ENCODE measurements around the gene UGT1A7.

UGT1A7 gene

DNA sequence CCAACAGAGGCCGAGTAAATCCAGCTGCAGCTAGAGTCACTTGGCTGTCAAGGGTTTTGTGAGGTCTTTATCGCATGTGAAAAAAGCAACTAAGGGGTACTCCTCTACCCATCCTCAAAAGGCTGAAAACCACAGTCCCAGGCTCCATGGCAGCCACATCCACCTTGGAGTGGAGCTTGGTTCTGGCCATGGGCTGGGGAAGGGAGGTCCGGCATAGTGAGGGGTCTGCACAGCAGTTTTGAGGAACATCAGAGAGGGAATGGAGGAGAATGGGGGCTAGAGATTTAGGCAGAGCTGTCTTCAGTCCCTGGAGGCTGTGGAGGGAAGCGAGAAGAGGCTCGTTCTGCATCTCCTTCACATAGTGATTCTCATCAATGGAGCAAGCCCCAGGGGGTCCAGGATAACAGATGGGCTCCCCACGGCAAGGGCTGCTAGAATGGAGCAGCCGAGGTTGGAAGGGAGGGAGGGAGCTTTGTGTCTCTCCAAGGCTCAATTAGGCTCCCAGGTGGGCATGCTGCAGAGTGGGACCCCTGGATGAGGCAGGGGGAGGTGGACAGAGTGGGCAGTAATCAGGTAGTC is 117.5 kb downstream of the UGT1A7 start:
- no peak overlapping the region for H3K27ac Mint-ChIP-seq
- DNase-seq (no peak), ATAC-seq (replicated peaks) (no peak)
- no peaks in the 10 kb centered on the region for H3K36me3 Mint-ChIP-seq
- peaks cover 2 to 9% of the 10 kb centered on the region in 2 donors for H3K4me1 Mint-ChIP-seq
- no peaks in the 10 kb centered on the region for H3K9me3 Mint-ChIP-seq
- H3K27me3 Mint-ChIP-seq = peaks cover 15 to 25% of the 10 kb centered on the region in 2 donors
- H3K4me3 Mint-ChIP-seq = no peak overlapping the region

DNA sequence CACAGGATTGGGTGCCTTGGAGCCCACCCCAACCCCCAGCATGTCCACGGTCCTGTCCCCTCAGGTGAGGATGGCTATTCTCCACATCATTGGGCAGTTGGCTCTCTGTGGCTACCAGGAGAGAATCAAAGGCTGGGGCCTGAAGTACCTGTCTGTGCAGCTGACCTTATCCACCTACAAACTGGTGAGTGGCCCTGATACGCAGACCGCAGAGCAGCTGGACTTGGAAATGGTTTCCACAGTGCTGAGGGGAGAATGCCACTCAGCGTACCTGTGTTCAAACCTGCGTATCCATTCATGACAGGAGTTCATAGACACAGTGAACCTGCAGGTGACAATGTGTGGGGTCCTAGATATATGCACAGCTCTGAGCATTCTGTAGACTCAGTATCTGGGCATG is 118.0 kb downstream of the UGT1A7 start:
- no peak overlapping the region for H3K4me3 Mint-ChIP-seq

DNA sequence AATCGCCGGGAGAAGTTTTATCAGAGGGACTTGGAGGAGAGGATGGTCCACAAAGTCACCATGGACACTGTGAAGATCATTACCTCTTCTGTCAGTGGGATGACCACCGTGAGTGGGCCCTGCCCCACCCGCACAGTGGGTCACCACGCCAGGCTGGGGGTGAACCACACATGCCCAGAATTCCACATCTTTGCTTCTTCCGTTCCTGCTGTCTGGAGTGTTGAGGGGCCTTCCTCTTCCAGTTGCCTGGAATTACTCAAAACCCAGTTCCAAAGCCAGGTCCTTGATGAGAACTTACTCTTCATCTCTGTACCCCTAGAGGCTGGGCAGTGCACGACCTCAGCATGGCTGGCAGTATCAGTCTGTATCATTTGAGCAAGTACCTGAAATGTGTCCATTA is 118.5 kb downstream of the UGT1A7 start:
- Mint-ChIP-seq H3K4me3 (no peak overlapping the region), H3K36me3 (no peaks in the 10 kb centered on the region), H3K27me3 (peaks cover 22 to 28% of the 10 kb centered on the region in 2 donors), H3K27ac (no peak overlapping the region), H3K4me1 (peaks cover 2 to 9% of the 10 kb centered on the region in 2 donors), H3K9me3 (no peaks in the 10 kb centered on the region)
- DNase-seq = no peak
- ATAC-seq (replicated peaks) = no peak

More for the DNA sequence above, 118.0 kb downstream of the UGT1A7 start:
- DNase-seq (no peak), ATAC-seq (replicated peaks) (no peak)
- Mint-ChIP-seq H3K9me3 (no peaks in the 10 kb centered on the region), H3K4me1 (peaks cover 2 to 9% of the 10 kb centered on the region in 2 donors), H3K36me3 (no peaks in the 10 kb centered on the region), H3K27me3 (peaks cover 19 to 28% of the 10 kb centered on the region in 2 donors), H3K27ac (no peak overlapping the region)

DNA sequence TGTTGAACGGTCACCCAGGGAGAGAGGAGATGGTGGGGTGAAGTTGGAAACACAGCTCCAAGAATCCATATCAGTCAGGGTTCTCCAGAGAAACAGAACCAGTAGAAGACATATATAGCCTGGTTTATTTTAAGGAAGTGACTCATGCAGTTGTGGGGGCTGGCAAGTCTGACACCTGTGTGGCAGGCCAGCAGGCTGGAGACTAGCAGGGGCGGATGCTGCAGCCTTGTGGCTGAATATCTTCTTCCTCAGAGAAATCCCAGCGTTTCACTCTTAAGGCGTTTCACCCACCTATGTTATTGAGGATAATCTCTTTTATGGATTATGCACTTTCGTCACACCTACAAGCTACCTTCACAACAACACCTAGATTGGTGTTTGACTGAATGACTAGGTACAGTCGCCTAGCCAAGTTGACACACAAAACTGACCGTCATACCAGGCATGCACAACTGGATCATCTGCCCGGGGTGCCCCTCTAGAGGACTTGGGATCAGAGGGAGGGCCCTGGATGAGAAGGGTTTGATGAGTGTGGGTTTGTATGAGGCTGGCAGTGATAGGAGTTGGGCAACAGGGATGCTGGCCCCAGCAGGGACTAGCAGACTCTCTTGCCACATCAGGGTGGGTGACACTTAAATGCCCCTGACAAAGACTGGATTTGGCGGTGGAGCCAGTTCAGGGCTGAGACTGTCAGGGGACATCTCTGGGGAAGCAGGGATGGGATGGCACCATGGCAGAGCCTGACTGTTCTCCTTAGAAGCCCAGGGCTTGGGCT is 119.8 kb downstream of the UGT1A7 start:
- DNase-seq (no peak), ATAC-seq (replicated peaks) (peak; percentile 80 to 84)
- Mint-ChIP-seq H3K27me3 (peaks cover 22 to 28% of the 10 kb centered on the region in 2 donors), H3K4me1 (peaks cover 2 to 9% of the 10 kb centered on the region in 2 donors), H3K27ac (no peak overlapping the region), H3K4me3 (no peak overlapping the region), H3K36me3 (no peaks in the 10 kb centered on the region), H3K9me3 (no peaks in the 10 kb centered on the region)

DNA sequence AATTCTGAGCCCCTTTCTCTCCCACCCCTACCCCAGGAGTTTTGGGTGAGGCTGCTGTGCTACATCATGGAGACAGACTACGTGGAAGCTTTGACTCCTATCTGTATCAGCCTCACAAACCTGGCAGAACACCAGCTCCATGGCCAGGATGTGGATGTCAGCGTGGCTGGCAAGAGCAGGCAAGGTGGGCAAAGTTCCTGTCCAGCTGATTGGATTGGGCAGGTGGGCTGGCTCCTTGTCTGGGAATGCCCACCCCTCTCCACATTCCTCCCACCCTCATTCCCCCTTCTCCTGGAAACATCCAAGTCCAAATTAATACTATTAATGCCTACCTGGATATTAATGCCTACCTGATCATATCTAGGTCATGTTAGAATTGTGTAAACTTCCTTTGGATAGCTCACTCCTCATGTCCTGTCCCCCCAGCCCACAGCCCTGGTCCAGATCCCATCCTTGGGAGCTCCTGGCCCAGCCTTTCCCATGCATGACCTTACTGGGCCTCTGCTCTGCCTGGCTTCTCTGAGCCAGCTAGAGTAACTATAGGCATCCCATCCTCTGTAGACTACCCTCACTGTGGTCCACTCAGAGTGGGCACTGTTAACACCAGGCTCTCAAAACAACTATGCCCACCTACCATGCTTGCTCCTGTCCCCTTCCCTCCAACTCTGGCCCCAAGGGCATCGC is 120.6 kb downstream of the UGT1A7 start:
- Mint-ChIP-seq H3K9me3 (no peaks in the 10 kb centered on the region), H3K4me3 (no peak overlapping the region), H3K27me3 (peaks cover 22 to 28% of the 10 kb centered on the region in 2 donors), H3K27ac (no peak overlapping the region), H3K4me1 (peaks cover 2 to 9% of the 10 kb centered on the region in 2 donors), H3K36me3 (no peaks in the 10 kb centered on the region)
- DNase-seq (no peak), ATAC-seq (replicated peaks) (no peak)

DNA sequence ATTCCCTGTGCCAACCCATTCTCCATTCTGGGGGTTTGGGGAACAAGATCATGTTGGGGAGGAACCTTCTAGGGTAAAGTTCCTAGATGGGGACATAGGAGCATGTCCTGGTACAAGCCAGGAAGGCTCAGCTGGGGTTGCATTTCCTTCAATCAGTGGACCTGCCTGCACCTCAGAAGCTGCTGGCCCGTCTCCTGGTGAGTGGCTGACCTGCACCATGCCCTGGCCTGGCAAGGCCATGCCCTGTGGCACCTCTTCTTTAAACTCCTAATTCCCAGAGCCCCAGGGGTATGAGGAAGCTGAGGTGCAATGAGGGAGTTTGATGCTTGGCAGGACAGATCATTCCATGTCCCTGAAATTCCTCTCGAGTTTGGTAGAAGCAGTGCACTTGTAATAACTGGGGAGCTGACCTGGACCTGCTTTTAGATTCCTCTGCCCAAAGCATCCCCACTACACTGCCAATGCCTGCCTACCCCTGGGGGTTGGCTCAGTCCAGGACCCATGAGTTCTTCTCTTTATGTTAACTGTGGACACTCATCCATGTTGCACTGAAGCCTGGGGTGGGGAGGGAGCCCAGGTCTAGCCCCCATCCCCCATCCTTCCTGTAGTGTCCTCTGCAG is 121.7 kb downstream of the UGT1A7 start:
- no peak overlapping the region for H3K4me3 Mint-ChIP-seq
- H3K4me1 Mint-ChIP-seq = peaks cover 2 to 9% of the 10 kb centered on the region in 2 donors
- ATAC-seq (replicated peaks) = no peak
- H3K27me3 Mint-ChIP-seq = peaks cover 22 to 28% of the 10 kb centered on the region in 2 donors
- H3K36me3 Mint-ChIP-seq = no peaks in the 10 kb centered on the region
- H3K9me3 Mint-ChIP-seq = no peaks in the 10 kb centered on the region
- no peak overlapping the region for H3K27ac Mint-ChIP-seq
- DNase-seq = no peak

DNA sequence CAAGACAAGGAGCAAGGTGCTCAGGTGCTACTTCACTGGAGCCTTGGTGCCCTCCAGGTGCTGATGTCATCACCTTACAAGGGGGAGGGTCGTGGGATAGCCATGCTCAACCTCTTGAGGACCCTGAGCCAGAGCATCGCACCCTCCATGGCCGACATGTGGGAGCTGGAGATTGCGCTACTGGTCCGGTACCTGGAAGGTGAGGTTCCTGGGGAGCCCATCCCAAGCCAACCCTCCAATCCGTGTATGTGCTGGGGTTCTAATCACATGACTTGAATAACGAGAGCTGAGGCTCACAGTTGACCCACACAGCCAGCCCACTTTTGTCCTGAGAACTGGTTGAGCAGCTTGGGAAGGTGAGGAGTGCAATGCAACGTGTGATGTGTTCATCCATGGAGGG is 122.3 kb downstream of the UGT1A7 start:
- ATAC-seq (replicated peaks) (no peak), DNase-seq (no peak)
- H3K27me3 Mint-ChIP-seq = peaks cover 25 to 26% of the 10 kb centered on the region in 2 donors
- H3K4me1 Mint-ChIP-seq = peaks cover 2 to 9% of the 10 kb centered on the region in 2 donors
- H3K4me3 Mint-ChIP-seq = no peak overlapping the region
- H3K36me3 Mint-ChIP-seq = no peaks in the 10 kb centered on the region
- no peak overlapping the region for H3K27ac Mint-ChIP-seq
- no peaks in the 10 kb centered on the region for H3K9me3 Mint-ChIP-seq

DNA sequence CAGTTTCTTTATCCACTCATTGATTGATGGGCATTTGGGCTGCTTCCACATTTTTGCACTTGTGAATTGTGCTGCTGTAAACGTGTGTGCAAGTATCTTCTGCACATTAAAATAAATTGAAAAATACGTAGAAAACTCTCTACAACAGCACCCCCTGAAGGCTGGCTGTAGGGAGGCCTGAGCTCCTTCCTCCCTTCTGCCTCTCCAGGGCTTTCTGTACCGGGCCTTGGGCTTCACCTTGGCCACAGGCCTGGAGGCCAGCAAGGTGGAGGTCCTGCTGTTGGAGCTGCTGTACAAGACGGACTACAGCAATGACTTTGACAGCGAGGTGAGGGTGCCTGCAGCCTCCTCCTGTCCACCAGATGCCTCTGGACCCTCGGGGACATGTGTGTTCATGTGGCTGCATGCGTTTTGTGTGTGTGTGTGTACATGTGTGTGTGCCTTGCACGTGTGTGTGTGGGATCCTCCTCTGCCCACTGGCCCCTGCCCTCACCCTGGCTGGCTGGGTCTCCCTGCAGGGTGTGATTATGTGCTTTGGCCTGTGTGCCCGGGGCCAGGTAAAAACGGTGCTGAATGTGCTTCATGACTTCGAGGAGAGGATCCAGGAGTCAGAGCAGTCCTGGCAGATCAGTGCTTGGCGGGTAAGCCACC is 125.6 kb downstream of the UGT1A7 start:
- H3K4me3 Mint-ChIP-seq = no peak overlapping the region
- H3K9me3 Mint-ChIP-seq = no peaks in the 10 kb centered on the region
- DNase-seq = no peak
- H3K27me3 Mint-ChIP-seq = peaks cover 30 to 38% of the 10 kb centered on the region in 2 donors
- H3K4me1 Mint-ChIP-seq = peaks cover 0 to 1% of the 10 kb centered on the region in 2 donors
- H3K27ac Mint-ChIP-seq = no peak overlapping the region
- ATAC-seq (replicated peaks) = no peak
- H3K36me3 Mint-ChIP-seq = no peaks in the 10 kb centered on the region

DNA sequence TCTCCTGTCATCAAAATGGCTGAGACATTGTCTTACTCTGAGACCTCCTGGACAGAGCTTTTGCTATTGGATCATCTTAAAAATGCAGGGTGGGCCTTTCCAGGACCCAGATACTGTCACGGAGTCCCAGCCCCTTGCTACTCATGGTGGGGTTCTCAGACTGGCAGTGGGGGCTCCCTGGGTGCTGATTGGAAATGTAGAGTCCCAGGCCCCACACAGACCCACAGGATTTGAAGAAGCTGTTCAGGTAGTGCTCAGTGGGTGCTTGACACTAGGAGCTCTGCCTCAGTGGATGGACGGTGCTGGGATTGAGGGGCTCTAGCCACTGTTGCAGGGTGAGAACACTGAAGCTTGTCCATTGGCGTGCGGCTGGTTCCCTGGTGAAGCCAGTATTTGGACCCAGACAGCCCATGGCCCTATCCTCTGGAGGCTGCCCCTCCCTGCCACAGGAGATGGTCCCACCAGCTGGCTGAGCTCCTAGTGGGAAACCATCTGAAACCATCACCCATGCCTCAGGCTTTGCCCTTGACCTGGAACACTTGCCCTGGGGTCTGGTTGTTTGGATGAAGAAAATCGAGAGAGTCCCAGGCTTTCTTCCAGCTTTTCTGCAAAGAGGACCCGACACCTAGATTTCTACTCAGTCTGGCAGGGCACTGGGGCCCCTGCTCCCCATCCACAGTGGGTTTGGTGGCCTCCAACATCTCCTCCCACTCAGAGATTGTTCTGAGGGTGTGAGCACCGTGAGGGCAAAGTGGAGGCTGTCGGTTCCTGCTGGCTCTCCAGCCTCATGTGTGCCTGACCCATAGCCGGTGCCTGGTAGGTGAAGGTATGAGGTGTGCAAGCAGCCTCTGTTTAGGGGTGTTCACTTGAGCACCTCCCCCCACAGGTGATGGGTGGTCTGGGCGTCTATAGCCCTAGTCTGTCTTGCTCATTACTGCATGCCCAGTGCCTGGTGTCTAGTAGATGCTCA is 126.5 kb downstream of the UGT1A7 start:
- Mint-ChIP-seq H3K4me3 (no peak overlapping the region), H3K27me3 (peaks cover 22 to 30% of the 10 kb centered on the region in 2 donors), H3K4me1 (no peaks in the 10 kb centered on the region), H3K36me3 (no peaks in the 10 kb centered on the region), H3K9me3 (no peaks in the 10 kb centered on the region), H3K27ac (no peak overlapping the region)
- no peak for DNase-seq
- ATAC-seq (replicated peaks) = no peak

DNA sequence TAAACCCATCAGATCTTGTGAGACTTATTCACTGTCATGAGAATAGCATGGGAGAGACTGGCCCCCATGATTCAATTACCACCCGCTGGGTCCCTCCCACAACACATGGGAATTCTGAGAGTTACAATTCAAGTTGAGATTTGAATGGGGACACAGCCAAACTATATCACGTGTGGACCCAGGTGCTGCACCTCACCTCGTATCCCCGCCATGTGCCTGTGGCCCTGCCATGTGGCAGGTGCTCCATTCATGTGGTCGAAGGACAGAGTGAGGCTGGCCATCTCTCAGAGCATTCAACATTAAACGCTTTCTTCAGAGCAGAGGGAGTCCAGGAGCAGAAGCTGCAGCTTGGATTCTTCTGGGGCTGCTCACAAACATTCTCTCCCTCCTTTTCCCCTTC is 128.7 kb downstream of the UGT1A7 start:
- DNase-seq (no peak), ATAC-seq (replicated peaks) (no peak)
- Mint-ChIP-seq H3K9me3 (peaks cover 0 to 2% of the 10 kb centered on the region in 2 donors), H3K27ac (no peak overlapping the region), H3K4me3 (no peak overlapping the region), H3K27me3 (peaks cover 17 to 25% of the 10 kb centered on the region in 2 donors), H3K36me3 (no peaks in the 10 kb centered on the region), H3K4me1 (no peaks in the 10 kb centered on the region)

DNA sequence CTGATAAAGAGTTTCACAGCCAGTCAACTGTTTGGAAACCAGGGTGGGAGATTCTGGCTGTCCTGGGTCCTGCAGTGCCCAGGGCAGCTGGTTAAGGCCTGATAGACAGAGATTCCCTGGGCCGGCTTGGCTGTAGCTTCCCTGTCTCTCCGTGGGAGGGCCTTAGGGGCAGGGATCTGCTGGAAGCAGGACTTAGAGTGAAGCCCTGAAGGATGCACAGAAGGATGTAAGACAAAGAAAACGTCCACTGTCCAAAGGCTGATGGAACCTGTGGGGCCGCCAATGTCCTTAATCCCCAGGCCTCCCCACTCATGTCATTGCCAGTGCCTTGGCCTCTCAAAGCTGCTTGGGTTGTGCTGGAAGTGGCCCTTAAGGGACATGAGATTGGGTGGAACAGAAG is 129.4 kb downstream of the UGT1A7 start:
- Mint-ChIP-seq H3K9me3 (peaks cover 0 to 2% of the 10 kb centered on the region in 2 donors), H3K4me1 (no peaks in the 10 kb centered on the region), H3K36me3 (no peaks in the 10 kb centered on the region), H3K4me3 (no peak overlapping the region), H3K27ac (no peak overlapping the region), H3K27me3 (peaks cover 17 to 27% of the 10 kb centered on the region in 2 donors)
- ATAC-seq (replicated peaks) (no peak), DNase-seq (no peak)

DNA sequence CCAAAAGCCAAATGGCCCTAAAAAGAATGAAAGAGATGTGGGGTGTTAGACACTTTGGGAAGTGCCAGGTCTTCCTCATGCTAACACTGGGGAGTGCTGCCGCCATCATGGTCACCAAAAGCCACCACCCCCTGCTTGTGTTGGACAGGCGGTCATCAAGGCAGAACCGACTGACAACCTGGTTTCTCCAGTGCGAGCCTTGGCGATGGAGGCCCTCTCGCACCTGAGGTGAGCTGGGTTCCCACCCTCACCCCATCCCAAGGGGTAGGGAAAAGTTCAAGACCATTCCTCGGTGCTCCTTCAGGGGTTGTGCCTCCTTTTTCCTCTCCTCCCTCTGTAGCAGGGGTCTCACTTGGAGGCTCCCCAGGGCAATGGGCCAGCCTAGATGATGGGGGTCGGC is 130.0 kb downstream of the UGT1A7 start:
- ATAC-seq (replicated peaks) = no peak
- H3K27ac Mint-ChIP-seq = no peak overlapping the region
- no peak for DNase-seq
- peaks cover 0 to 2% of the 10 kb centered on the region in 2 donors for H3K9me3 Mint-ChIP-seq
- H3K4me3 Mint-ChIP-seq = no peak overlapping the region
- H3K36me3 Mint-ChIP-seq = no peaks in the 10 kb centered on the region
- H3K27me3 Mint-ChIP-seq = peaks cover 17 to 33% of the 10 kb centered on the region in 2 donors
- no peaks in the 10 kb centered on the region for H3K4me1 Mint-ChIP-seq
